Measurements from ENCODE around the gene NPHS1. TPM values are rescaled to one million over a fixed set of nuclear protein-coding genes. Genes with fewer than 3 reads are reported as not detected.
"Not testable (repeated sequence)": the region's sequence is repeated elsewhere in the genome, so short reads cannot be mapped to it uniquely, and the experiment has no call there.

Gene NPHS1
- polyA plus RNA-seq (2014; cell fraction: cytosol; rRNA removed): not detected in 2 replicates
- polyA plus RNA-seq (2014; cell fraction: nucleus; rRNA removed): 0.16 TPM in 1 of 2 replicates, not detected in the other

DNA sequence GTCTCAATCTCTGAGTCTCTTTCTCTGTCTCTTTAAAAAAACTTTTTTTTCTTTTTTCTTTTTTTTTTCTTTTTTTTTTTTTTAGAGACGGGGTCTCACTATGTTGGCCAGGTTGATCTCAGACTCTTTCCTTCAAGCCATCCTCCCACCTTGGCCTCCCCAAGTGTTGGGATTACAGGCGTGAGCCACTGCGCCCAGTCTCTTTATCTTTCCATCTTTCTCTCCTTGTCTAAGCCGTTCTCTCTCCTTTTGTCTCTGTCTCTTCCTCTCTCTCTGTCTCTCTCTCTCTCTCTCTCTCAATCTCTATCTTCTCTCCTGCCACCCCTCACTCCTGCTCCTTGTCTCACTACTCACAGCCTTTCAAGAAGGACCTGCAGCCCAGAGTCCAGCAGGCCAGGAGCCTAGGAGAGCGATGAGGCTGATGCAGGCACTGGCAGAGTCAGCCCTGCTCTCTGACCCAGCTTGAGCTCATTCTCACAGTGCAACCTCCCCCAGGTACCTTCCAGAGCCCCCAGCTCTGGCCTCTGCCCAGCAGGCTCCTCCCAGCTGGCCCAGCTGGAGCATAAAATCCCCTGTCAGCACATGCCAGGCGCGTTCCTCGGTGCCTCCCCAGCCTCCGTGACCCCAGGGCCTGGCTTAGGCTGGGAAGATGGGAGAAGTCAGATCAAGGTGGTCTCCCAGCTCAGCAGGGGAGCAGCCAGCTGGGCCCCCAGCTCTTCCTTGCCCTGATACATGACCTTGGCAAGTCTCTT lies at the start of gene NPHS1:
TSS of gene NPHS1 (minus strand) at position 476 of the 752 bp plus-strand sequence. CDS start 667 bp downstream, outside the sequence.
- DNase-seq (ENCODE audit: low spot score): no peak

- no peak for DNase-seq (ENCODE audit: low spot score)
These were observed 48.8 kb upstream of the NPHS1 start for GRCh38 chr19:35901055-35901644.

GRCh38 chr19:35899547-35900214 lies 47.4 kb upstream of the NPHS1 start:
- peak; percentile 65 for DNase-seq (ENCODE audit: low spot score)

- no peak for DNase-seq (ENCODE audit: low spot score)
These were observed 46.1 kb upstream of the NPHS1 start for GRCh38 chr19:35898499-35898809.

DNA sequence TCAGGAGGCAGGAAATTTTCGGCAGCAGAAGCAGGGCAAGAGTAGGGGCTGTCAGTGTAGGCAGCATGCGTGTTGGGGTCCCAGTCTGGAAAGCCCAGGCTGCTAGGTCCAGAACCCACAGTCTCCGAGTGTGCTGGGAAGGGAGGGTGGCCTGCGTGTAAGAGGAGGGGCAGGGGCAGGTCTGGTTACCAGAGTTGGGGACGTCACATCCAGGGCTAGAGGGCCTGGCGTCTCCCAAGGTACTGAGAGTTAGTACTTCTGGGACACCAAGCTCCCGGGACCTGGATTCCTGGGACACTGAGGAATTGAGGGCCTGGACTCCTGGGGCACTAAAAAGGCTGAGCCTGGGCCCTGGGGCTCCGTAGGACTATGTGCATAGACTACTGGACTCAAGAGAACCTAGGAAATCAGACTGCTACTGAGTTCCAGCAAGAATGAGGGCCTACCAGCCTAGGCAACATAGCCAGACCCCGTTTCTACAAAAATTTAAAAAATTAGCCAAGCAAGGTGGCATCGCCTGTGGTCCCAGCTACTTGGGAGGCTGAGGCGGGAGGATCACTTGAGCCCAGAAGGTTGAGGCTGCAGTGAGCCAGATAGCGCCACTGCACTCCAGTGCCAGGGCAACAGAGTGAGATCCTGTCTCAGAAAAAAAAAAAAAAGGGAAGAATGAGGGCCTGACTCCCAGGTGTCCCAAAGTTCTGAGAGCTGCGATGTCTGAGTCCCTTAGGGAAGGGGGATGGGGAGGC lies 45.6 kb upstream of the NPHS1 start:
- DNase-seq (ENCODE audit: low spot score): no peak

DNA sequence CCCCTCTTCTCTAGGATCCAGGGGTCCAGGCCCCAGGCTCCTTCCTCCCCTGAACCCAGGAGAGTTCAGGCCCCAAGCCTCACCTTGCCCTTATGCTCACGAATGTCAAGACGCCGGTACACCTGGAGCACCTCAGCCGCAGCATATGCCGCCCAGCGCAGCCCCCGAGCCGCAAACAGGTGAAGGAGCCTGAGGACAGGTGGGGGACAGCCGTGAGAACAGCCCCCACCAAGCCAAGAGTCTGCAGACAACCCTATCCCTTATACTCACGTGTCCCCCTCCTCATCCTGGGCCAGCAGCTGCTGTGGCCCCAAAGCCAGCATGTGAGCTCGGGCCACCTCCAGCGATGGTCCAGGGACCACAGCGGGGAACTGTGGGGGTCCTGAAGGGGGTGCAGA lies 44.3 kb upstream of the NPHS1 start:
- no peak for DNase-seq (ENCODE audit: low spot score)

DNA sequence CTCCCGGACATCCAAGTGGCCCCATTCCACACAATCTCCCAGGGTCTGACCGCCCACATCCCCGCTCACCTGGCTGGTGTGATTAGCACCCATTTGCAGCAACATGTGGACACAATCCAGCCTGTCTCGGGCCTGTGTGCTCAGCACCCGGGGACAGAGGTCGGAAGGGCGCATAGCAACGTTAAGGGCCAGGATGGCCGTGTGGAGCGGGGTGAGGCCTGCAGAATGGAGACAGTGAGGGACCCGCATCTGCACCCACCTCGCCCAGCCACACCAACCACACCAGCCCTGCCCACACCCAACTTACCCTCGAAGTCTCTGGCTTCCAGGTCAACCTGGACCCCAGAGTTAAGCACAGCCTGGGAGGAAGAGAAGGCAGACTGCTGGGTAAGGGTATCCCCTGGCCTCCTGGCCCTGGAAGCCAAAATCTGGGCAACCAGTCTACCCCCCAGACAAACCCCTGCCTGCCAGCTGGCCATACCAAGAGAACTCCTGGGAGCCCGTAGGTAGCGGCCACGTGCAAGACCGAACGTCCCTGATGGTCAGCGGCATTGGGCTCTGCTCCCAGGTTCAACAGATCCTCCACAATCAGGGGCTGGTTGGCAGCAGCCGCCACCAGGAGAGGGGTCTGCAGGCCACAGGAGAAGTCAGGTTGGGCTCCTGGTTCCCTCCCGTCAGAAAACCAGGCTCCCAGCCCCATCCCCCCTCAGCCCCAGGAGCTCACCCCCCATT lies 43.8 kb upstream of the NPHS1 start:
- no peak for DNase-seq (ENCODE audit: low spot score)

DNA sequence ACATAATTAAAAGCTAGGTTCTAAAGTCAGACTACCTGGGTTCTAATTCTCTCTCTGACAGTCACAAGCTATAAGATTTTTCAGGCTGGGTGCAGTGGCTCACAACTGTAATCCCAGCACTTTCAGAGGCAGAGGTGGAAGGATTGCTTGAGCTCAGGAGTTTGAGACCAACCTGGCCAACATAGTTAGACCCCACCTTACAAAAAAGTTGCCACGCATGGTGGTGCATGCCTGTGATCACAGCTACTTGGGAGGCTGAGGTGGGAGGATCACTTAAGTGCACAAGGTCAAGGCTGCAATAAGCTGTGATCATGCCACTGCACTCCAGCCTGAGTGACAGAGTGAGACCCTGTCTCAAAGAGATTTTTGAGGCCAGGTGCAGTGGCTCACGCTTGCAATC lies 42.0 kb upstream of the NPHS1 start:
- no peak for DNase-seq (ENCODE audit: low spot score)

GRCh38 chr19:35891819-35892218 lies 39.5 kb upstream of the NPHS1 start:
- not testable (repeated sequence) for DNase-seq (ENCODE audit: low spot score)

GRCh38 chr19:35890113-35890650 lies 37.9 kb upstream of the NPHS1 start:
- DNase-seq (ENCODE audit: low spot score): no peak

- no peak for DNase-seq (ENCODE audit: low spot score)
These were observed 37.2 kb upstream of the NPHS1 start for GRCh38 chr19:35889370-35890112.

GRCh38 chr19:35888398-35888797 lies 36.1 kb upstream of the NPHS1 start:
- DNase-seq (ENCODE audit: low spot score): no peak

DNA sequence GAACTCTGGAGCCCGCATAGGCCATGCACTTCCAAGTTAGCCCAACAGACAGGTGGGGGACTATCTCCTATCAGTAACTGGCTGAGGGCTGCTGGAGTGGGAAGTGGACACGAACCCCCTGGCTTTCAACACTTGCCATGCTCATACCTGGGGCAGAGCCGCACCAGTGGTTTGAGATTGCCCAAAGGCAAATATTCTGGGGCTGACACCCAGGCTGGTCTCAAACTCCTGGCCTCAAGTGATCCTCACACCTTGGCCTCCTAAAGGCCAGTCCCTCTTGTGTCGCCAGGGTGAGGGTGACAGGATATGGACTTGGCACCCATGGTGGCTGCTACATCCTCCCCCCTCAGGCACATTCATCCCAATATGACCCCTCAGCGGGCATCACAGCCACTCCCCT lies 34.9 kb upstream of the NPHS1 start:
- DNase-seq (ENCODE audit: low spot score): no peak

GRCh38 chr19:35885904-35886303 lies 33.6 kb upstream of the NPHS1 start:
- no peak for DNase-seq (ENCODE audit: low spot score)

DNA sequence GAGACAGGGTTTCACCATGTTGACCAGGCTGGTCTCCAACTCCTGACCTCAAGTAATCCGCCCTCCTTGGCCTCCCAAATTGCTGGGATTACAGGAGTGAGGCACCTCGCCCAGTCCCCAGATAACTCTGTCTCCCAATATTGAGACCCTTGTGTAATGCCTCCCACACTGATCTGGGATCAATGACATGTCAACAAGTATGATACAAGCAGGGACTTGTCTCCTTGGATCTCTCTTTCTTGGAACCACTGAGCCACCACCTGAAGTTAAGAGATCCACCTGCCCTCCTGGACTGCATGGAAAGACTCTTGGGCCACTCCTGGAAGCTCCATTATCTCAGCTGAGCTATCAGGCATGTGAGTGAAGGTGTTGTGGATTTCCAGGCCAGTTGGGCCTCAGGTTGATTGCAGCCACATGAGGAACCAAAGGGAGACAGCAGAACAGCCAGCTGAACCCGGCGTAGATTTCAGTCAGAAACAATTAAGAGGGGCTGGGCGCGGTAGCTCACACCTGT lies 33.0 kb upstream of the NPHS1 start:
- no peak for DNase-seq (ENCODE audit: low spot score)

GRCh38 chr19:35883882-35884281 lies 31.6 kb upstream of the NPHS1 start:
- no peak for DNase-seq (ENCODE audit: low spot score)

- peak; percentile 73 for DNase-seq (ENCODE audit: low spot score)
These were observed 30.0 kb upstream of the NPHS1 start for GRCh38 chr19:35882114-35882832.

DNA sequence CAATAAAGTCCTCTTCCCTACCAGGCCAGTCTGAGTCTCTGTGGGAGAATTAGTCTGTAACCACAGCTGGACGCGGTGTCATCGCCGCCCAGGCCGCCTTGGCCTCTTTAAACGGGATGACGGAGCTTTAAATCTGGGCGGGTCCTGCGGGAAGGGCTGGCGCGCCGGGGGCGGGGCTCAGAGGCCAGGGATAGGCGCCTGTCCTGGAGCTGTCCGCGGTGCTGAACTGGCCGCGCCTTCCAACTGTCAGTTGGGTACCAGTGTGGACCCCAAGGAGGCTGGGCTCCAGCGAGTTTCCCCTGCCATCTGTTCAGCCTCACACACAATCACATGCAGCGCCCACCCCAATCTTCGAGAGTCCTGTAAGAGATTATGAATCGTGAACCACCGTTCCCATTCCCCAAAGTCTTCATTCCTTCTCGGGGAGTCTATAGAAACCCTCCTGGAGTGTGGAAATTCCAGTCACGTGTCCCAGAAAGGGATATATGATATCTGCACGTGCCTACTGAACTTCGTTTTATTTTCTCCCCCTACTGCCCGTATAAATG lies 27.5 kb upstream of the NPHS1 start:
- DNase-seq (ENCODE audit: low spot score): peak; percentile 67

DNA sequence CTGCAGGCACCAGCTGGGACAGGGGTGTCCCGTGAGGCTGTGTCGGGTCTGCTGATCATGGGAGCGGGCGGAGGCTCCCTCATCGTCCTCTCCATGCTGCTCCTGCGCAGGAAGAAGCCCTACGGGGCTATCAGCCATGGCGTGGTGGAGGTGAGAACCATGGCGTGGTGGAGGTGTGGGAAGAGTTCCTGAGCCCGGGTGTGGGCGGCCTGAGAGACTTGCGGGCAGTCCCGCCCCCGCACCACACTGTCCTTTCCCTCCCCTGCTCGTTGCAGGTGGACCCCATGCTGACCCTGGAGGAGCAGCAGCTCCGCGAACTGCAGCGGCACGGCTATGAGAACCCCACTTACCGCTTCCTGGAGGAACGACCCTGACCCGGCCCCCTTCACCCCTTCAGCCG lies 26.8 kb upstream of the NPHS1 start:
- no peak for DNase-seq (ENCODE audit: low spot score)

Data from SK-N-DZ (cell line).